IMR-90 (cell line): Measurements from ENCODE around the gene TAF3. TPM values are rescaled to one million over a fixed set of nuclear protein-coding genes. Genes with fewer than 3 reads are reported as not detected.

Experiments used
- ATAC-seq: fragments of 200-7000 bp; cut with Tn5 transposase; 2 replicates; pipeline ENCODE4 v1.9.1; 2020; ENCODE audit warnings: low read depth, mild to moderate bottlenecking, moderate library complexity
- BruUV-seq: library from RNA; stranded (reverse); fragments of 400-500 nt; replicated peaks from 2 replicates; lab custom pipeline; 2021; lab: Mats Ljungman, UMichigan
- CTCF ChIA-PET: fragments of 300-600 bp; formaldehyde crosslinking; extraction: SDS; loops from one replicate; lab custom pipeline; 2021; ENCODE audit warnings: antibody characterized with exemption; lab: Yijun Ruan, JAX
- POLR2A ChIA-PET: fragments of 300-600 bp; sonication (Branson Sonifier 250); formaldehyde crosslinking; loops from one replicate; lab custom pipeline; 2022; ENCODE audit warnings: antibody characterized with exemption; ENCODE audit not compliant: unreplicated experiment; lab: Charles Lee
- DNase-seq: peaks from one replicate; pipeline ENCODE4 v3.0.0; 2013
- H2AFZ ChIP-seq: replicated peaks from 2 replicates; pipeline ENCODE3; 2013; ENCODE audit warnings: low read length, mild to moderate bottlenecking; ENCODE audit not compliant: poor library complexity
- H2AK5ac ChIP-seq: 2 replicates; pipeline ENCODE4 v1.6.1; 2013; ENCODE audit warnings: low read depth, low read length, inconsistent platforms
- H2AK9ac ChIP-seq: replicated peaks from 2 replicates; pipeline ENCODE3; 2013; ENCODE audit warnings: mild to moderate bottlenecking, low read depth, low read length, moderate library complexity; ENCODE audit not compliant: poor library complexity
- H2BK120ac ChIP-seq: 2 replicates; pipeline ENCODE4 v1.6.1; 2013; ENCODE audit warnings: low read depth, low read length, inconsistent platforms
- H2BK15ac ChIP-seq: 3 replicates; pipeline ENCODE4 v1.6.1; 2013; ENCODE audit warnings: low read depth, low read length, inconsistent platforms
- H2BK20ac ChIP-seq: 2 replicates; pipeline ENCODE4 v1.6.1; 2013; ENCODE audit warnings: low read depth, mild to moderate bottlenecking, inconsistent platforms, low read length, moderate library complexity
- H2BK5ac ChIP-seq: 2 replicates; pipeline ENCODE4 v1.6.1; 2013; ENCODE audit warnings: mild to moderate bottlenecking, low read depth, low read length, inconsistent platforms; ENCODE audit not compliant: poor library complexity, severe bottlenecking
- H3K14ac ChIP-seq: replicated peaks from 2 replicates; pipeline ENCODE4 v1.6.1; 2013; ENCODE audit warnings: low read depth, low read length, inconsistent platforms
- H3K18ac ChIP-seq: 2 replicates; pipeline ENCODE4 v1.6.1; 2013; ENCODE audit warnings: low read depth, low read length, control low read depth
- H3K23ac ChIP-seq: 2 replicates; pipeline ENCODE4 v1.6.1; 2013; ENCODE audit warnings: low read depth, low read length, inconsistent platforms
- H3K27ac ChIP-seq: 2 replicates; pipeline ENCODE4 v1.5.1; 2013; ENCODE audit warnings: mild to moderate bottlenecking, control low read depth, low read length; ENCODE audit not compliant: insufficient read depth
- H3K27me3 ChIP-seq: 2 replicates; pipeline ENCODE4 v1.6.1; 2013; ENCODE audit warnings: low read length; ENCODE audit not compliant: control insufficient read depth, insufficient read depth
- H3K36me3 ChIP-seq: 2 replicates; pipeline ENCODE4 v1.6.1; 2013; ENCODE audit warnings: low read length, mixed read lengths; ENCODE audit not compliant: control insufficient read depth, insufficient read depth
- H3K4ac ChIP-seq: 2 replicates; pipeline ENCODE4 v1.6.1; 2013; ENCODE audit warnings: low read depth, low read length, inconsistent platforms
- H3K4me1 ChIP-seq: 2 replicates; pipeline ENCODE4 v1.6.1; 2013; ENCODE audit warnings: low read length, mixed read lengths; ENCODE audit not compliant: control insufficient read depth, insufficient read depth
- H3K4me2 ChIP-seq: 2 replicates; pipeline ENCODE4 v1.6.1; 2013; ENCODE audit warnings: low read depth, mild to moderate bottlenecking, control low read depth, low read length, moderate library complexity
- H3K4me3 ChIP-seq: 2 replicates; pipeline ENCODE4 v1.5.1; 2013; ENCODE audit warnings: low read depth, mild to moderate bottlenecking, control low read depth, low read length, moderate library complexity; ENCODE audit not compliant: insufficient read depth
- H3K56ac ChIP-seq: 2 replicates; pipeline ENCODE4 v1.6.1; 2013; ENCODE audit warnings: low read length, inconsistent platforms; ENCODE audit not compliant: insufficient read depth; ENCODE audit errors: extremely low read depth
- H3K79me1 ChIP-seq, 2 experiments: 2 replicates each; pipeline ENCODE4 v1.6.1; 2013; ENCODE audit warnings: low read length in 2 of 2, inconsistent platforms in 1 of 2, low read depth in 1 of 2
- H3K9ac ChIP-seq: 2 replicates; pipeline ENCODE4 v1.6.1; 2013; ENCODE audit warnings: low read depth, low read length, control low read depth
- H3K9me1 ChIP-seq: 2 replicates; pipeline ENCODE4 v1.6.1; 2013; ENCODE audit warnings: low read length, inconsistent platforms; ENCODE audit not compliant: insufficient read depth
- H3K9me3 ChIP-seq: 2 replicates; pipeline ENCODE4 v1.6.1; 2013; ENCODE audit warnings: low read length; ENCODE audit not compliant: control insufficient read depth, insufficient read depth
- H4K20me1 ChIP-seq: 2 replicates; pipeline ENCODE4 v1.6.1; 2013; ENCODE audit warnings: low read length, inconsistent platforms; ENCODE audit not compliant: insufficient read depth
- H4K5ac ChIP-seq: 2 replicates; pipeline ENCODE4 v1.6.1; 2013; ENCODE audit warnings: mild to moderate bottlenecking, low read depth, low read length, control low read depth
- H4K8ac ChIP-seq, 2 experiments: 2 replicates each; pipeline ENCODE4 v1.6.1; 2013; ENCODE audit warnings: low read depth in 2 of 2, low read length in 2 of 2, control low read depth in 1 of 2, inconsistent platforms in 1 of 2
- H4K91ac ChIP-seq: 2 replicates; pipeline ENCODE4 v1.6.1; 2013; ENCODE audit warnings: low read depth, low read length, inconsistent platforms; ENCODE audit not compliant: insufficient read depth
- CHD1 ChIP-seq: IDR thresholded peaks from 2 replicates; pipeline ENCODE4 v1.6.1; 2012; ENCODE audit warnings: low read depth, low read length, improper control_type of control experiment
- POLR2A ChIP-seq: IDR thresholded peaks from 2 replicates; pipeline ENCODE4 v1.6.1; 2012; ENCODE audit warnings: mild to moderate bottlenecking, low read depth, low read length
- RCOR1 ChIP-seq: IDR thresholded peaks from 2 replicates; pipeline ENCODE4 v1.6.1; 2012; ENCODE audit warnings: mild to moderate bottlenecking, low read length, improper control_type of control experiment; ENCODE audit not compliant: insufficient replicate concordance
- RFX5 ChIP-seq: IDR thresholded peaks from 2 replicates; pipeline ENCODE4 v1.8.0; 2012; ENCODE audit warnings: low read depth, mild to moderate bottlenecking, low read length, moderate library complexity
- SMC3 ChIP-seq: fragments of 150-350 bp; IDR thresholded peaks from 2 replicates; pipeline ENCODE4 v1.6.1; 2016; ENCODE audit warnings: low read depth, mild to moderate bottlenecking, antibody characterized with exemption, low read length, moderate library complexity
- WGBS, 2 experiments: methylation state at CpG; one replicate each; pipeline versions ENCODE4 v1.1.5 to v1.1.7; 2013; ENCODE audit warnings: missing lambda C conversion rate in 2 of 2; ENCODE audit not compliant: insufficient read length in 1 of 2; ENCODE audit errors: extremely low coverage in 2 of 2; 5-methylcytosine and 5-hydroxymethylcytosine counted together
- dilution Hi-C: fragments of 300-500 bp; cut with HindIII; formaldehyde crosslinking; loops from one replicate; pipeline ENCODE4 v1.14.3; 2018; ENCODE audit warnings: low sequenced_read_pairs; ENCODE audit not compliant: unreplicated experiment
- in situ Hi-C: fragments of 300-500 bp; cut with MboI; formaldehyde crosslinking; loops from 3 replicates; pipeline ENCODE4 v1.14.3; 2019; ENCODE audit warnings: low sequenced_read_pairs, inconsistent platforms, mixed read lengths
- intact Hi-C: fragments of 100-400 bp; cut with micrococcal nuclease; formaldehyde crosslinking; loops from 2 replicates; pipeline ENCODE4 v1.10.0; 2022
- polyA plus RNA-seq, 3 experiments: library from polyadenylated mRNA; depleted of rRNA; stranded (reverse); fragments of >200 nt; gene quantifications; 2 replicates each; pipeline ENCODE4 v1.2.3, GENCODE V29; 2012; ENCODE audit warnings: low replicate concordance in 1 of 3
- total RNA-seq: library from RNA; depleted of rRNA; stranded (reverse); fragments of >200 nt; gene quantifications from 2 replicates; pipeline ENCODE4 v1.2.3, GENCODE V29; 2012

TAF3 gene
- total and polyA plus RNA-seq, 2 of the 4 experiments (the other 2 are of a cell fraction) = 1.4 to 2.3 TPM

GRCh38 chr10:8058274-8059111 is 240.2 kb downstream of the TAF3 start:
- 56% methylated on average over 16 of the region's 45 CpGs; no CpG with 5 or more reads in 1 of the 2 experiments for WGBS, 2 experiments
- no peaks in the 10 kb centered on the region for H3K79me1 ChIP-seq
- no peak overlapping the region for H3K27ac ChIP-seq
- H4K20me1 ChIP-seq = no peaks in the 10 kb centered on the region
- DNase-seq (no peak), ATAC-seq (no peak)
- no peak overlapping the region for H3K18ac ChIP-seq
- no peak overlapping the region for H2BK20ac ChIP-seq
- H3K27me3 ChIP-seq = peaks cover 78% of the 10 kb centered on the region
- no peak overlapping the region for H3K56ac ChIP-seq
- H2AK9ac ChIP-seq = no peak overlapping the region
- H3K4me2 ChIP-seq = no peak overlapping the region
- no peak overlapping the region for H2BK5ac ChIP-seq
- H4K91ac ChIP-seq = no peak overlapping the region
- H3K36me3 ChIP-seq = no peaks in the 10 kb centered on the region
- H3K9me3 ChIP-seq = peaks cover 4% of the 10 kb centered on the region; the same call in 1 of the 2 replicates
- dilution Hi-C loops = no loop called here
- no peak overlapping the region for H4K5ac ChIP-seq
- H3K4me1 ChIP-seq = no peaks in the 10 kb centered on the region
- H3K14ac ChIP-seq = no peak overlapping the region
- TF ChIP-seq RCOR1 (no peak), RFX5 (no peak), POLR2A (no peak), CHD1 (no peak), SMC3 (no peak)
- BruUV-seq = no TSS peak
- no peak overlapping the region for H3K23ac ChIP-seq
- H2BK120ac ChIP-seq = no peak overlapping the region
- ChIA-PET CTCF (no interaction called here), POLR2A (no interaction called here)
- no peak overlapping the region for H3K9ac ChIP-seq
- no peak overlapping the region for H2AK5ac ChIP-seq
- intact Hi-C loops = no loop called here
- no peak overlapping the region for H2AFZ ChIP-seq
- H3K4me3 ChIP-seq = no peak overlapping the region
- H4K8ac ChIP-seq = no peak overlapping the region
- in situ Hi-C loops = no loop called here
- H2BK15ac ChIP-seq = no peak overlapping the region
- no peak overlapping the region for H3K4ac ChIP-seq
- no peaks in the 10 kb centered on the region for H3K9me1 ChIP-seq
